Neuronal stem cell (in vitro differentiated cells): Measurements from ENCODE around the gene HNRNPLL.
A peak's percentile ranks its signal among the peaks of the same experiment; 100 is the strongest.

Source experiments
- DNase-seq: peaks from one replicate; pipeline ENCODE4 v3.0.0-alpha.2; 2013; ENCODE audit warnings: low spot score
- H2AFZ ChIP-seq: one replicate; pipeline ENCODE4 v1.6.1; 2013; ENCODE audit warnings: mild to moderate bottlenecking, low read length, inconsistent platforms
- H2AK5ac ChIP-seq: 2 replicates; pipeline ENCODE4 v1.6.1; 2013; ENCODE audit warnings: low read depth, mild to moderate bottlenecking, inconsistent platforms, low read length, moderate library complexity, mixed read lengths
- H2BK120ac ChIP-seq: 2 replicates; pipeline ENCODE4 v1.6.1; 2013; ENCODE audit warnings: low read depth, mild to moderate bottlenecking, inconsistent platforms, low read length, moderate library complexity, mixed read lengths
- H2BK12ac ChIP-seq: one replicate; pipeline ENCODE4 v1.6.1; 2013; ENCODE audit warnings: low read length, inconsistent platforms
- H2BK15ac ChIP-seq: 2 replicates; pipeline ENCODE4 v1.6.1; 2013; ENCODE audit warnings: mild to moderate bottlenecking, low read length, inconsistent platforms, mixed read lengths
- H2BK5ac ChIP-seq: one replicate; pipeline ENCODE4 v1.6.1; 2013; ENCODE audit warnings: inconsistent platforms, mild to moderate bottlenecking, low read length, moderate library complexity
- H3K14ac ChIP-seq: one replicate; pipeline ENCODE4 v1.6.1; 2013; ENCODE audit warnings: low read length, inconsistent platforms
- H3K18ac ChIP-seq: 2 replicates; pipeline ENCODE4 v1.6.1; 2013; ENCODE audit warnings: low read length, inconsistent platforms
- H3K23ac ChIP-seq: 2 replicates; pipeline ENCODE4 v1.6.1; 2013; ENCODE audit warnings: low read depth, mild to moderate bottlenecking, mixed read lengths, low read length, inconsistent platforms; ENCODE audit not compliant: poor library complexity
- H3K27ac ChIP-seq: replicated peaks from 3 replicates; pipeline ENCODE4 v1.5.1; 2013; ENCODE audit warnings: low read length, inconsistent platforms
- H3K27me3 ChIP-seq, 3 experiments: 2 replicates each; pipeline ENCODE4 v1.6.1; 2013; ENCODE audit warnings: low read length in 3 of 3, mild to moderate bottlenecking in 2 of 3, inconsistent platforms in 1 of 3, low read depth in 1 of 3, mixed read lengths in 1 of 3, moderate library complexity in 1 of 3; ENCODE audit not compliant: control insufficient read depth in 3 of 3, insufficient read depth in 3 of 3
- H3K36me3 ChIP-seq, 2 donors: replicated peaks in 1 of 2; 2 replicates each; pipeline ENCODE4 v1.6.1; 2013; ENCODE audit warnings: low read length in 2 of 2; ENCODE audit not compliant: control insufficient read depth in 2 of 2, insufficient read depth in 2 of 2
- H3K4ac ChIP-seq: 2 replicates; pipeline ENCODE4 v1.6.1; 2013; ENCODE audit warnings: inconsistent platforms, mild to moderate bottlenecking, low read length, moderate library complexity
- H3K4me1 ChIP-seq, 2 donors: 1 replicate in 1 of 2; 2 replicates in 1 of 2; pipeline ENCODE4 v1.6.1; 2013; ENCODE audit warnings: low read length in 2 of 2, low read depth in 1 of 2; ENCODE audit not compliant: control insufficient read depth in 2 of 2, insufficient read depth in 1 of 2
- H3K4me2 ChIP-seq: one replicate; pipeline ENCODE4 v1.6.1; 2013; ENCODE audit warnings: mild to moderate bottlenecking, low read length, inconsistent platforms; ENCODE audit not compliant: insufficient read depth, poor library complexity, severe bottlenecking
- H3K4me3 ChIP-seq, 2 donors: 2 replicates each; pipeline ENCODE4 v1.5.1; 2013; ENCODE audit warnings: low read length in 2 of 2, mild to moderate bottlenecking in 2 of 2, inconsistent platforms in 1 of 2, moderate library complexity in 1 of 2
- H3K79me1 ChIP-seq: one replicate; pipeline ENCODE4 v1.6.1; 2013; ENCODE audit warnings: low read depth, mild to moderate bottlenecking, inconsistent platforms, low read length, moderate library complexity
- H3K9ac ChIP-seq: one replicate; pipeline ENCODE4 v1.6.1; 2013; ENCODE audit warnings: mild to moderate bottlenecking, low read depth, low read length, inconsistent platforms; ENCODE audit not compliant: poor library complexity
- H3K9me3 ChIP-seq, 2 donors: replicated peaks in 1 of 2; 2 replicates each; pipeline versions ENCODE3 to v1.6.1; 2013; ENCODE audit warnings: low read length in 2 of 2, mild to moderate bottlenecking in 2 of 2, inconsistent platforms in 1 of 2, low read depth in 1 of 2, mixed read lengths in 1 of 2, moderate library complexity in 1 of 2; ENCODE audit not compliant: control insufficient read depth in 2 of 2, insufficient read depth in 1 of 2
- H4K8ac ChIP-seq: one replicate; pipeline ENCODE4 v1.6.1; 2013; ENCODE audit warnings: low read depth, mild to moderate bottlenecking, inconsistent platforms, low read length, moderate library complexity
- H4K91ac ChIP-seq: one replicate; pipeline ENCODE4 v1.6.1; 2013; ENCODE audit warnings: low read length, low read depth, mild to moderate bottlenecking, inconsistent platforms; ENCODE audit not compliant: poor library complexity
- WGBS, 2 donors: extraction: QIAGEN DNeasy Blood & Tissue Kit; methylation state at CpG; one replicate each; pipeline ENCODE4 v1.1.7; 2013; ENCODE audit warnings: missing lambda C conversion rate in 2 of 2, mixed read lengths in 1 of 2; ENCODE audit not compliant: insufficient read length in 2 of 2, insufficient replicate concordance in 1 of 2; ENCODE audit errors: extremely low coverage in 2 of 2; 5-methylcytosine and 5-hydroxymethylcytosine counted together

The HNRNPLL gene

GRCh38 chr2:38522754-38523349 is 79.9 kb downstream of the HNRNPLL start:
- Histone ChIP-seq H3K18ac (no peak overlapping the region), H3K36me3 (no peaks in the 10 kb centered on the region), H3K79me1 (no peaks in the 10 kb centered on the region), H3K27ac (no peak overlapping the region), H2BK15ac (no peak overlapping the region), H2BK5ac (no peak overlapping the region), H3K4ac (no peak overlapping the region), H3K4me1 (peaks cover 0 to 9% of the 10 kb centered on the region in 2 donors), H3K9ac (no peak overlapping the region), H2BK12ac (no peak overlapping the region), H3K27me3 (peaks cover 0 to 51% (median 0%) of the 10 kb centered on the region in 3 experiments), H2BK120ac (no peak overlapping the region), H3K14ac (no peak overlapping the region), H4K8ac (no peak overlapping the region), H3K4me3 (no peak overlapping the region), H3K9me3 (no peaks in the 10 kb centered on the region), H2AFZ (peak overlapping the region; percentile 24), H2AK5ac (no peak overlapping the region), H3K23ac (no peak overlapping the region), H4K91ac (no peak overlapping the region), H3K4me2 (no peak overlapping the region)
- DNase-seq, result no peak
- WGBS, 2 donors, result no CpG with 5 or more reads among the region's 10 CpGs

GRCh38 chr2:38521835-38522234 is 80.9 kb downstream of the HNRNPLL start:
- Histone ChIP-seq H3K4ac (no peak overlapping the region), H3K9ac (no peak overlapping the region), H3K4me2 (no peak overlapping the region), H3K79me1 (no peaks in the 10 kb centered on the region), H2AK5ac (no peak overlapping the region), H2BK12ac (no peak overlapping the region), H4K91ac (no peak overlapping the region), H3K18ac (no peak overlapping the region), H2BK15ac (no peak overlapping the region), H3K23ac (no peak overlapping the region), H2BK5ac (no peak overlapping the region), H3K27me3 (peaks cover 0 to 42% (median 0%) of the 10 kb centered on the region in 3 experiments), H3K4me1 (peaks cover 0 to 8% of the 10 kb centered on the region in 2 donors), H2BK120ac (no peak overlapping the region), H2AFZ (no peak overlapping the region), H3K36me3 (no peaks in the 10 kb centered on the region), H3K27ac (no peak overlapping the region), H3K4me3 (no peak overlapping the region), H4K8ac (no peak overlapping the region), H3K9me3 (no peaks in the 10 kb centered on the region), H3K14ac (no peak overlapping the region)
- DNase-seq, result no peak
- no CpG with 5 or more reads among the region's 4 CpGs for WGBS, 2 donors

GRCh38 chr2:38517284-38517683 is 85.4 kb downstream of the HNRNPLL start:
- Histone ChIP-seq H3K9me3 (no peaks in the 10 kb centered on the region), H2BK5ac (no peak overlapping the region), H3K79me1 (no peaks in the 10 kb centered on the region), H3K14ac (no peak overlapping the region), H3K27ac (no peak overlapping the region), H3K9ac (no peak overlapping the region), H4K91ac (no peak overlapping the region), H3K4me1 (no peaks in the 10 kb centered on the region), H3K4me2 (no peak overlapping the region), H3K4ac (no peak overlapping the region), H2BK120ac (no peak overlapping the region), H2AFZ (no peak overlapping the region), H3K27me3 (peaks cover 0 to 9% (median 0%) of the 10 kb centered on the region in 3 experiments), H4K8ac (no peak overlapping the region), H3K36me3 (no peaks in the 10 kb centered on the region), H2BK12ac (no peak overlapping the region), H3K4me3 (no peak overlapping the region), H2AK5ac (no peak overlapping the region), H3K23ac (no peak overlapping the region), H3K18ac (no peak overlapping the region), H2BK15ac (no peak overlapping the region)
- no CpG with 5 or more reads among the region's 6 CpGs for WGBS, 2 donors
- no peak for DNase-seq

- Histone ChIP-seq H3K9me3 (no peaks in the 10 kb centered on the region), H3K23ac (no peak overlapping the region), H3K9ac (no peak overlapping the region), H3K14ac (no peak overlapping the region), H4K8ac (no peak overlapping the region), H3K27ac (no peak overlapping the region), H3K4me1 (no peaks in the 10 kb centered on the region), H3K4me2 (no peak overlapping the region), H2BK5ac (no peak overlapping the region), H2BK12ac (no peak overlapping the region), H2AK5ac (no peak overlapping the region), H2BK120ac (no peak overlapping the region), H3K79me1 (no peaks in the 10 kb centered on the region), H3K18ac (no peak overlapping the region), H3K27me3 (peaks cover 0 to 9% (median 0%) of the 10 kb centered on the region in 3 experiments), H3K36me3 (no peaks in the 10 kb centered on the region), H2BK15ac (no peak overlapping the region), H3K4ac (no peak overlapping the region), H3K4me3 (no peak overlapping the region), H4K91ac (no peak overlapping the region), H2AFZ (no peak overlapping the region)
- no CpG with 5 or more reads among the region's 6 CpGs for WGBS, 2 donors
- DNase-seq, result no peak
Observed at GRCh38 chr2:38516526-38516925, 86.2 kb downstream of the HNRNPLL start.
